ENCODE results near the gene FOXK2. TPM values are rescaled to one million over a fixed set of nuclear protein-coding genes. Genes with fewer than 3 reads are reported as not detected.
"Not testable (repeated sequence)": the region's sequence is repeated elsewhere in the genome, so short reads cannot be mapped to it uniquely, and the experiment has no call there.

FOXK2 gene
- total and polyA plus RNA-seq, 2 donors (not counting 3 experiments of a cell fraction or from before 2014, with no cell fraction given): 33.4 to 79.3 TPM

GRCh38 chr17:82583720-82584234 is 64.2 kb downstream of the FOXK2 start:
- Histone ChIP-seq H3K4me2 (ENCODE audit: insufficient read depth, low read length) (no peak overlapping the region), H4K20me1 (replicated peaks; ENCODE audit: control insufficient read depth, extremely low read depth, insufficient read depth, low read length) (no peaks in the 10 kb centered on the region), H3K36me3 (ENCODE audit: control insufficient read depth in 2 of 2, extremely low read depth in 1 of 2, insufficient read depth in 2 of 2, low read length in 2 of 2) (peaks cover 7 to 18% of the 10 kb centered on the region in 2 experiments), H3K9ac (replicated peaks; ENCODE audit: extremely low read depth, insufficient read depth, low read length) (no peak overlapping the region), H3K4me1 (ENCODE audit: control insufficient read depth, extremely low read depth, insufficient read depth, low read length) (no peaks in the 10 kb centered on the region), H3K79me2 (ENCODE audit: control insufficient read depth, insufficient read depth, low read length) (peaks cover 1% of the 10 kb centered on the region), H3K9me1 (replicated peaks; ENCODE audit: control insufficient read depth, extremely low read depth, insufficient read depth, low read length) (no peaks in the 10 kb centered on the region), H3K27me3 (ENCODE audit: control insufficient read depth in 2 of 2, insufficient read depth in 2 of 2, low read length in 2 of 2) (no peaks in the 10 kb centered on the region), H2AFZ (ENCODE audit: low read depth, low read length) (no peak overlapping the region), H3K27ac (ENCODE audit: insufficient read depth, low read depth, low read length) (no peak overlapping the region), H3K9me3 (replicated peaks; ENCODE audit: control insufficient read depth, insufficient read depth, low read length) (no peaks in the 10 kb centered on the region), H3K4me3 (replicated peaks in 1 of 3; ENCODE audit: insufficient read depth in 1 of 3, low read depth in 1 of 3, low read length in 3 of 3) (no peak overlapping the region)
- POLR2A ChIA-PET: no interaction called here
- no TSS peak for BruUV-seq (replicated peaks)
- TF ChIP-seq EZH2 (IDR thresholded peaks at IDR 0.05; ENCODE audit: borderline replicate concordance, low read depth, low read length, severe bottlenecking) (no peak), POLR2AphosphoS5 (IDR thresholded peaks at IDR 0.05; ENCODE audit: insufficient read depth, low read depth, low read length) (no peak), POLR2A (IDR thresholded peaks at IDR 0.05; ENCODE audit: low read depth, low read length) (no peak), MYC (IDR thresholded peaks at IDR 0.05; ENCODE audit: low read depth, low read length) (no peak), FOS (IDR thresholded peaks at IDR 0.05; ENCODE audit: borderline replicate concordance, insufficient read depth, low read length) (no peak), MAX (IDR thresholded peaks at IDR 0.05; ENCODE audit: insufficient read depth, insufficient read length) (no peak), CTCF (IDR thresholded peaks at IDR 0.05; ENCODE audit: extremely low read depth in 1 of 2, insufficient read depth in 1 of 2, low read depth in 1 of 2, low read length in 2 of 2) (no peak), JUN (IDR thresholded peaks at IDR 0.05; ENCODE audit: borderline replicate concordance, insufficient read depth, insufficient read length, low read depth) (no peak), GATA2 (IDR thresholded peaks at IDR 0.05; ENCODE audit: insufficient read depth, insufficient read length, low read depth, low read length) (no peak)
- FAIRE-seq (no peak), DNase-seq (ENCODE audit: low read depth, low spot score) (no peak)
- intact Hi-C loops (cut with micrococcal nuclease): no loop called here
- dilution Hi-C loops (cut with MboI; ENCODE audit: extremely low pct_ligation_motif_present, low sequenced_read_pairs): no loop called here
- CTCF ChIA-PET: no interaction called here

- H3K4me3 ChIP-seq (replicated peaks in 1 of 3; ENCODE audit: insufficient read depth in 1 of 3, low read depth in 1 of 3, low read length in 3 of 3); H4K20me1 ChIP-seq (replicated peaks; ENCODE audit: control insufficient read depth, extremely low read depth, insufficient read depth, low read length); DNase-seq (ENCODE audit: low read depth, low spot score); dilution Hi-C loops (cut with MboI; ENCODE audit: extremely low pct_ligation_motif_present, low sequenced_read_pairs); H3K9ac ChIP-seq (replicated peaks; ENCODE audit: extremely low read depth, insufficient read depth, low read length); H3K4me2 ChIP-seq (ENCODE audit: insufficient read depth, low read length); H3K27me3 ChIP-seq (ENCODE audit: control insufficient read depth in 2 of 2, insufficient read depth in 2 of 2, low read length in 2 of 2); H3K79me2 ChIP-seq (ENCODE audit: control insufficient read depth, insufficient read depth, low read length); H3K4me1 ChIP-seq (ENCODE audit: control insufficient read depth, extremely low read depth, insufficient read depth, low read length); BruUV-seq (replicated peaks); H3K27ac ChIP-seq (ENCODE audit: insufficient read depth, low read depth, low read length); H2AFZ ChIP-seq (ENCODE audit: low read depth, low read length); intact Hi-C loops (cut with micrococcal nuclease); CTCF ChIA-PET; H3K9me3 ChIP-seq (replicated peaks; ENCODE audit: control insufficient read depth, insufficient read depth, low read length); H3K9me1 ChIP-seq (replicated peaks; ENCODE audit: control insufficient read depth, extremely low read depth, insufficient read depth, low read length); POLR2A ChIA-PET: not testable (repeated sequence)
- FAIRE-seq: peak; percentile 92
- H3K36me3 ChIP-seq (ENCODE audit: control insufficient read depth in 2 of 2, extremely low read depth in 1 of 2, insufficient read depth in 2 of 2, low read length in 2 of 2): peaks cover 7 to 17% of the 10 kb centered on the region in 2 experiments
Measured at GRCh38 chr17:82585935-82586575, 66.5 kb downstream of the FOXK2 start.

All from endothelial cell of umbilical vein (primary cell).